Raji (cell line): ENCODE measurements around the gene CYP3A7.

Source experiments
- POLR2A ChIP-seq: IDR thresholded peaks from 2 replicates; pipeline ENCODE4 v1.6.1; 2011; ENCODE audit warnings: low read depth, low read length, control low read depth; ENCODE audit not compliant: insufficient read depth

Gene CYP3A7

GRCh38 chr7:99672573-99672972 lies 62.4 kb downstream of the CYP3A7 start:
- no peak for TF ChIP-seq POLR2A

GRCh38 chr7:99669782-99670181 lies 65.2 kb downstream of the CYP3A7 start:
- TF ChIP-seq POLR2A = no peak

DNA sequence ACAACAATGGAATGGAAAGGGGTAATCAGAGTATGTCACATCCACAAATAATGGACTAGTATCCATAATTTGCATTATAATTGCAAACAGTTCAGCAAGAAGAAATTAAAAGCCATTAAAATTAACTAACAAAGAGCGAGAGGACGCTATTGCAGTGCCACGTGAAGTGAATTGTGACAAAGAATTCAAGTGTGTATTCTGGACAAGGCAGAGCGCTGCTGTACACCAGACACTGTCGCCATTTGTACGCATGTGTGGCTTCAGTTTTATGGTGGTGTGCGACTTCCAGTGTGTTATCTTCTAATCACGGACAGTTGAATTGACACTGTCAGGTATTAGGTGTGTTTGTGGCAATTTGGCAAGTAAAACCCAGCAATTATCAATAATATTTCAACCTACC lies 66.5 kb downstream of the CYP3A7 start:
- no peak for TF ChIP-seq POLR2A

DNA sequence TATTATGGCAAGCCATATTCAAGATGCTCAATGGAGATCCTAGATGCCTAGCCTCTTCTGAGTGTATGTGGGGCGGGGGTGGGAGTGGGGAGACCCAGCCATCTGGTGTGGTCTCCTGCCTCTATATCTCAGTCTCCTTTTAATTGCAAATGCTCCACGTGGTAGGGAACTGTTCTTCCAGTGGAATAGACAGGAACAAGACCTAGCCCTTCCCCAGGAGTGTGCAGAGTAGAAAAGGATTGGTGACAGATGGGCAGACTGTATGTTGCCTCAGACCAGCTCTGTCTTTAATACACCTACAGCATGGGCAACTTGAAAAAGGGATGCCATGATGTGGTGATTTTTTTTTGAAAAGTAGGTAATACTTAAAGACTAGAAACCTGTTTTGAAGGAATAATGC lies 67.8 kb downstream of the CYP3A7 start:
- TF ChIP-seq POLR2A = no peak

- no peak for TF ChIP-seq POLR2A
Observed at GRCh38 chr7:99666013-99666395, 69.0 kb downstream of the CYP3A7 start.

DNA sequence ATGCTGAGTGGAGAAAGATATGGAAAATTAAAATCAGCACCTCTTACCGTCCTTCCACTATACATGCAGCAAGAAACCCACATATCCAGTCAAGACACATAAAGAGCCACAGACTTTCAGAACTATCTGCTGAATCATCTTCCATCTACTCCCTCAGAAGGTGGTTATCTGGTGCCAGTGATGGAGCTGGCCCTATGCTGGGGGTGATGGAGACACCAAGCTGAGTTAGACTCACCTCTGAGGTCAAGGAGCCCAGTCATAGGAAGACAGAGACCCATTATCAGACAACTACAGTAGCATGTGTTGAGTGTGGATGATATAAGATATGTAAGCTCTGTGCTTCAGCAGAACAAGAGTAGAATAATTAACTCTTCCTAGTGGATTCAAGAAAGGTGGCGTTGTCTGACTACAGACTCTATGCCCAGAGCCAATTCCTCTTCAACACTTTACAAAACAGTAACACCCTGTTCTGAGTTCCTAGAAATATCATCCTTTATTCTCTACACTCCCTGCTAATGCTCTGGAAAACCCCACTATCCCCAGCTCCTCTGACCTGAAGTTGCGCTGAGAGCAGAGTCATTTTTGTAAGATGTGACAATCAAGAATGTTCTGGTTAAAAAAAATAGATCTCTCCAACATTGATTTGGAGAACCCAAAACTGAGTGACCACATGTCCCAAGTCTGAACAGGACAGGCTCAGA lies 69.5 kb downstream of the CYP3A7 start:
- TF ChIP-seq POLR2A = no peak
